Measurements from ENCODE around the gene TPCN1.
A peak's percentile ranks its signal among the peaks of the same experiment; 100 is the strongest.

TPCN1 gene

DNA sequence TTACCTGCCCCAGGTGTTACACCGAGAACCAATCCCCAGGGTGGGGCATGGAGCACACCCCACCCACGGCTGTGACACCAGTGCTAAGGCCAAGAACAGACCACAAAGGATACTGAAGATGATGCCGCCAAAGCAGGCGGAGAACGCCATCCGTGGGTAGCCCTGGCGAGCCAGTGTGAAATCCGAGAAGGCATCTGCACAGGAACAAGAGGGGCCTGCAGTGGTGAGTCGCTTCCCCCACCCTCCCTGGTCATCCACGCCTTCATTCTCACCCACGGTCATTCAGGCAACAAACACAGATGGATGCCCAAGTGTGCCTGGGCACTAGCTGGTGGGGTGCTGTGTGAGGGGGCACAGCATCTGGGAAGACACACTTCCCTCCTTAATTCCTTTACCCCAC is 85.1 kb downstream of the TPCN1 start:
- ATAC-seq = no peak

DNA sequence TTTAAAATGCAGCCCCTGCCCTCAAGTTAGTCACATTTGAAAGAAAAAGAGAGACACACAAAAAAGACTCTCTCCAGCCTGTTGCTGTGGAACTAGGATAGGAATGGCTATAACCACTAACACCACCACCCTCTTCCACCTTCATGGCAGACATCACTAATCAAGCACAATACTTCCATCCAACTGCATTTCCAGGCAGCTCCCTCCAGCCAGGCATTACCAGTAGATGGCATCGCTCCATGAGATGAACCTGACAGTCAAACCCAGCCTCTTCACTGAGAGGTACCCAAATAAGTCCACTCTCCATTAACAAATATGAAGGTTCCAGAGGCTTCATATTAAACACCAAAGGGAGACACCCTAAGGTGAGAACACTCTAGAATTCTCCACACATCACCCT is 89.2 kb downstream of the TPCN1 start:
- ATAC-seq = no peak
- DNase-seq = no peak

More for the DNA sequence above, 85.1 kb downstream of the TPCN1 start:
- no peak for DNase-seq

DNA sequence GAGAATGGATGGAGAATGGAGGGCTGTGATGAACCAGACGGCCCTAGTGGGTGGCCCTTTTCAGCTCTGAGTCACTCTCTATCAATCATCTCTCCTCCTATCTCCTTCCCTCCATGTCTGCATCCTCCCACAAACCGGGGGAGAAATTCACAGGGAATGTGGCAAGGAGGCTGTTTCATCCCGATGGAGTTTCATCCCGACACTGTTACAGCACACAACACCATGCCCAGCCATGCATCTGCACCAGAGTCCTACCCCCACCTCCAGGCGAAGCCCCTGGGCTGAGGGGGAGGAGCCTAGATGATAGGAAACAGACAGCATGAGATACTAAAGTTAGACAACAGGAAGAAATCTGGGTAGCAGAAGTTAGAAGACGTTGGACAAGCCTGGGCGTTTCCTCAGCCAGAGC is 92.9 kb downstream of the TPCN1 start:
- no peak for ATAC-seq
- no peak for DNase-seq

GRCh38 chr12:113315358-113315757 is 94.1 kb downstream of the TPCN1 start:
- DNase-seq (no peak), ATAC-seq (no peak)

- no peak for DNase-seq
- ATAC-seq = no peak
Observed at GRCh38 chr12:113316155-113316554, 94.9 kb downstream of the TPCN1 start.

GRCh38 chr12:113317122-113317521 is 95.9 kb downstream of the TPCN1 start:
- no peak for DNase-seq
- no peak for ATAC-seq

DNA sequence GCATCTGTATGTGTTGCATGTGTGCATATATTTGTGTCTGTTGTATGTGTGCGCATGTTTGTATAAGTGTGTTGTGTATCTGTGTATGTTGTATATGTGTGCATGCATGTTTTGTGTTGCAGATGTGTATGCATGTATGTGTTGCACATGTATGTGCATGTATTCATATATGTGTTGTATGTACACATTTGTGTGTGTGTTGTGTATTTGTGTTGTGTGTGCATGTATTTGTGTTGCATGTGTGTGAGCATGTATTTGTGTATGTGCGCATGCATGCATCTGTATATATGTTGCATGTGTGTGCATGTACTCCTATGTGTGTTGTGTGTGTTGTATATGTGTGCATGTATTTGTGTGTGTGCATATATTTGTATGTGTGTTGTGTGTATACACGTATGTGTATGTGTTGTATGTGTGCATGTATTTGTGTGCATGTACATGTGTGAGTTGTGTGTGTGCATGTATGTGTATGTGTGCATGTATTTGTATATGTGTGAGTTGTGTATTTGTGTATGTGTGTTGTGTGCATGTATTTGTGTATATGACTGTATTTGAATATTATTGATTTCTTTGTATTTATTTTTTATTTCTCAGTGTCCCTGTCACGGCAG is 96.9 kb downstream of the TPCN1 start:
- DNase-seq = no peak
- ATAC-seq = no peak

- no peak for DNase-seq
- no peak for ATAC-seq
Observed at GRCh38 chr12:113318900-113319628, 97.8 kb downstream of the TPCN1 start.

- ATAC-seq = no peak
- DNase-seq = no peak
Observed at GRCh38 chr12:113320401-113320800, 99.1 kb downstream of the TPCN1 start.

DNA sequence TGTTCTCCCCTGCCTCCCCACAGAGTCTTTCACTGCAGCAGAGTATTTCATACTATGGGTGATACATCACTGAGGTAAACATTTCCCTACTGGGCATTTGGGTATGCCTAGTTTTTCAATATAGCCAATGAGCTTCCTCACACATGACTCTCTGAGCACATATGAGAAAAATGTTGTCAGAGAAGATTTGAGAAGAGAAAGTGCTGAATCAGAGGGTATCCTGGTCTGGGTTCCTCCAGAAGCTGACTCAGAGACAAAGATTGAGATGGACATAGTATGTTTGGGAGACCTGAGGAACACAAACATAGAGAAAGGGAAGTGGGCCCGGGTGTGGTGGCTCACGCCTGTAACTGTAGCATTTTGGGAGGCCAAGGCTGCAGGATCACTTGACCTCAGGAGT is 101.1 kb downstream of the TPCN1 start:
- ATAC-seq (no peak), DNase-seq (no peak)

GRCh38 chr12:113325916-113326315 is 104.7 kb downstream of the TPCN1 start:
- ATAC-seq (no peak), DNase-seq (no peak)

- ATAC-seq (no peak), DNase-seq (no peak)
Observed at GRCh38 chr12:113326775-113327395, 105.6 kb downstream of the TPCN1 start.

DNA sequence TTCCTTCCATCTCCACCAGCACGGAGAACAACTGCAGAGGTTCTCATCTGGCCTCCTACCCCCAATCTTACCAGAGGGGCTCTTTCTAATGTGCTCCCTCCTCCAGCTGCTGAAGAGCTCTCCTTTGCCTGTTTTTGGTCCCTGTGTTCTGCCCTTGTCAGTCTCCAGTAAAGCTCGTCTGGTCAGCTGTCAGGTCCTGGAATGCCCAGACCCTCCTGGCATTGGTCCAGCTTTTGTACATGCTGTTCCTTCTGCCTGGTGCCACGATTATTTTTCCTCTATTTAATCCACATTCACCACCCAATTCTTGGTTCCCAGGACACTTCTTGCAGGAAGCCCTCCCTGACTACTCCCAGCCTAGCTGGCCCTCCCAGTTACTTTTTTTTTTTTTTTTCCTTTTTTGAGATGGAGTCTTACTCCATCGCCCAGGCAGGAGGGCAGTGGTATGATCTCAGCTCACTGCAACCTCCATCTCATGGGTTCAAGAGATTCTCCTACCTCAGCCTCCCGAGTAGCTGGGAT is 107.2 kb downstream of the TPCN1 start:
- DNase-seq = no peak
- ATAC-seq = no peak

GRCh38 chr12:113329022-113329790 is 107.9 kb downstream of the TPCN1 start:
- no peak for DNase-seq
- ATAC-seq = no peak

DNA sequence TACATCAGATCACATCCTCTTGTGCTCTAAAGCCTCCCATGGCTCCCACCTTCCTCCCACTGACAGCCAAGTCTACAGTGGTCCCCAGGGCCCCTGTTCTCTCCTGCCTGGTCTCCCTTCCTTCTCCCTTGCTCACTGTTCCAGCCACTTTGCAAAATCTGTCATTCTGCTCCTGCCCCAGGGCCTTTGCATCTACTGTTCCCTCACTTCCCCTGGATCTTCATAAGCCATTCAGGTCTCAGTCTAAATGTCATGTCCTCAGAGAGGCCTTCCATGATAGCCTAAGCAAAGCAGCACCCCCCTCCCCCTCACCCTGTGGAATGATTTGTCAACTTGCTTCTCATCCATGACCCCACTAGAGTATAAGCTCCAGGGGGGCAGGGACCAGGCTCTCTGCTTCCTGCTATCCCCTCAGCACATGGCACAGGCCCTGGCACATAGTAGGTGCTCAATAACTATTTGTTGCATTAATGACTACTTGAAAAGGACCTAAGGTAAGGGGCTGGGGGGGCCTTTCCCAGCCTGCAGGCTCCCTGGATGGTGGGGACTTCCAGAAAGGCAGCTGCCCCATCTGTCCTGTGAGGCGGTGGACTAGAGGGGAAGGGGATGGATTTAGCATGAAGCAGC is 108.6 kb downstream of the TPCN1 start:
- ATAC-seq = no peak

DNA sequence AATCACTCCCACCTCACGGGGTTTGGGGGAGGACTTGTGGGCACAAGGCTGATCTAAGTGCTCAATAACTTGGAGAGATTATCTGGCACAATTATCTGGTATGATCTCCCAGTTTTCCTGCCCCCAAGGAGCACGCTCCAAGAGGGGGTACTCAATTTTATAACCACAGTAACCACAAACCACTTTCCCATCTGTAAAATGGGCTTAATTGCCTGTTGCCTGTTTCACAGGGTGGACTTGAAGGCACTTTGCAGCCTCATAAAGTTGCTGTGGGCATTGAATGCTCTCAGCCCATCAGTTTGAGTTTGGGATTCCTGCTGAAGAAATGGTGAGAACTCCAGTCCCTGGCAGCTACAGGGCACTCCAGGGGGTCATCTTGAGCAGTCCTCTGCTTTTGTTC is 109.2 kb downstream of the TPCN1 start:
- ATAC-seq = no peak
- no peak for DNase-seq

More for the DNA sequence above, 108.6 kb downstream of the TPCN1 start:
- DNase-seq = no peak

- ATAC-seq (no peak), DNase-seq (no peak)
Observed at GRCh38 chr12:113332688-113333417, 111.6 kb downstream of the TPCN1 start.

DNA sequence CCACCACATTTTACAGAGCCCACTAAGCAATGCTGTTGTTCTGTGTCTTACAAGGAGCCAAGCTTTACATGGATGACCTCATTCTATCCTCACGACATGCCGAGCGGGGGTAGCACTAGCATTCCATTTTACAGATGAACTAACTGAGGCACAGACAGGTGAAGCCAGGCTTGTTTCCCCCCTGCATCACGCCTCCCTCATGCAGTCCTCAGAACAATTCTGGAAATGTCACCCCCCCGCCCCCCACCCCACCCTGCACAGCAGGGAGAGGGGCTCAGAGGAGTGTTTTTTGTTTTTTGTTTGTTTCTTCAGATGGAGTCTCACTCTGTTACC is 112.1 kb downstream of the TPCN1 start:
- no peak for ATAC-seq
- no peak for DNase-seq

GRCh38 chr12:113333877-113334785 is 112.9 kb downstream of the TPCN1 start:
- ATAC-seq = peak; percentile 4
- no peak for DNase-seq

- ATAC-seq = peak; percentile 99
- peak; percentile 92 for DNase-seq
Observed at GRCh38 chr12:113334786-113335539, 113.7 kb downstream of the TPCN1 start, which contains the start of gene SLC8B1. TSS of gene SLC8B1 (minus strand) at chr12:113335109. CDS start at chr12:113332878, 2,231 bp downstream.
